ENCODE measurements around the gene TMTC2. TPM values are rescaled to one million over a fixed set of nuclear protein-coding genes. Genes with fewer than 3 reads are reported as not detected.
A peak's percentile ranks its signal among the peaks of the same experiment; 100 is the strongest.

Gene TMTC2
- total RNA-seq, 4 donors from 2014 or later = 10.5 to 15.9 (median 11.5) TPM

DNA sequence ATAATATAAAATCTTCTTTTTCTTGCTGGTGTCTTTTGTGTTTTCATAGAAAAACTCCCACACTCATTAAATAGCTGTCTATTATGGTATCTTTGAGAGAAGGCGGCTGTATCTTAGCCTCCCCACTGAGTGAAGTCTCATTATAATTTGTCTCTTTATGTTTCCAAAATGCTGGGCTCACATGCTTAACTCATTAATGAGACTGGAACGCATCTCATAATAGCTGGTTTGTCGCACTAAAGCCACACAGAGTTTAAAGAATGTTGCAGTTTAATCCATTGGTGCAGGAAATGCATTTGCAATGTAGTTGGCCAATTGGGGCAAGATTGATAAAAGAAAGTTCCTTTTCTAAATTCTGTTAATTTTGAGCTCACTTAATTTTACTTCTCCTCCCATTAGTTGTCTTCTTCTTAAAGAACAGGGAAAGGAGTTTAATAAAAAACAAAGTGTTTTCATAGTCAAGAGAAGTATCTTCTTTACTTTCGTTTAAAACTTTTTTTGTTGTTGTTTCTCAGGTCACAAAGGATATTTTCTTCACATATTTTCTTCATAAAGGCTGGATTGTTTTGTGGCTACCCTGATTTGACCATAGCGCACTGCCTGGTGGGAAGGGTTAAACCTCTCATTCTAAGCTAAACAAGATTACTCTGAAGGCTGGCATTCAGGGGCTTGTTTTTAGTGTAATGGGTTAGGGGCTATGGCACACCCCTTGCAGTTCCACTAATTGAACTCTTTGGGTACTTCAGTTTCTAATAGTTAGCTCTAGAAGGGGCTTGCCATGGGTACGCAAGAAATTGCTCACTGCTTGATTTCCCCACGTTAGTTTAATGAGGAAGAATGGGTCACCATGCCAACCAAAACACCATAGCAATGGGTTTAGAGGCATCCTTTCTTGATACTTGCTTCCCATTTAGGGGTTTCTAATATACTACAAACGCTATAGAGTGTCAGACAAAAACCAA is 197.0 kb downstream of the TMTC2 start:
- DNase-seq (ENCODE audit: low spot score) = no peak
- TF ChIP-seq, protein P1, sequence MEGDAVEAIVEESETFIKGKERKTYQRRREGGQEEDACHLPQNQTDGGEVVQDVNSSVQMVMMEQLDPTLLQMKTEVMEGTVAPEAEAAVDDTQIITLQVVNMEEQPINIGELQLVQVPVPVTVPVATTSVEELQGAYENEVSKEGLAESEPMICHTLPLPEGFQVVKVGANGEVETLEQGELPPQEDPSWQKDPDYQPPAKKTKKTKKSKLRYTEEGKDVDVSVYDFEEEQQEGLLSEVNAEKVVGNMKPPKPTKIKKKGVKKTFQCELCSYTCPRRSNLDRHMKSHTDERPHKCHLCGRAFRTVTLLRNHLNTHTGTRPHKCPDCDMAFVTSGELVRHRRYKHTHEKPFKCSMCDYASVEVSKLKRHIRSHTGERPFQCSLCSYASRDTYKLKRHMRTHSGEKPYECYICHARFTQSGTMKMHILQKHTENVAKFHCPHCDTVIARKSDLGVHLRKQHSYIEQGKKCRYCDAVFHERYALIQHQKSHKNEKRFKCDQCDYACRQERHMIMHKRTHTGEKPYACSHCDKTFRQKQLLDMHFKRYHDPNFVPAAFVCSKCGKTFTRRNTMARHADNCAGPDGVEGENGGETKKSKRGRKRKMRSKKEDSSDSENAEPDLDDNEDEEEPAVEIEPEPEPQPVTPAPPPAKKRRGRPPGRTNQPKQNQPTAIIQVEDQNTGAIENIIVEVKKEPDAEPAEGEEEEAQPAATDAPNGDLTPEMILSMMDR (IDR thresholded peaks at IDR 0.05) = no peak
- no peak for ATAC-seq (ENCODE audit: low FRiP score)

DNA sequence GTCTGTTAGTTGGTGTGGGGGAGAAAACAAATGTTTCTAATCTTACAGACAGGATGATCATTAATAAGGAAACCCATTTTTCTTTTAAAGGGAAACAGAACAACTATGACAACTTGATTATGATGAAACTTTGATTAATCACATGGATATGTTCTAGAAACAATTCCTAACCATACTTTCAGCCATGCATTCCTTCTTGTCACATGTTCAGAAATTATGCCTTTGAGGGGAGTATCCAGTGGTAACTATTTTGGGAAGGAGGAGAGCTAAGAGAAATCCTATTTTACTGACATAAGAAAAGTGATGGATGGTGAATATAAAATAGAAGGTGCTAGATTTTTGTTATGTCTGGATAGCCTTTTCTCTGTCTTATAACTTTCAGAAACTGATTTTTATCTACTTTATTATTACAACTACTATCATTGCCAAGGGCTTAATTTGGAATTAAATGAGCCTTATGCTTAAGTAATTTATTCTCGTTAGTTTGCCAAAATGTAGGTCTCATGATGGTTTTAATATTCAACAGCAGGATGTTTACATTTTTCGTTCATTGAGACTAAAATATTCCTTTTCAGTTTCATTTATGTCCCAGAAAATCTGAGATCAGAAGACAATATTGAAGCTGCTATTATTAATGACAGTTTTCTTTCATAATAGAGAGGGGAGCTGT is 200.1 kb downstream of the TMTC2 start:
- ATAC-seq (ENCODE audit: low FRiP score) (no peak), DNase-seq (ENCODE audit: low spot score) (no peak)
- TF ChIP-seq, protein P1 (IDR thresholded peaks at IDR 0.05) = no peak

DNA sequence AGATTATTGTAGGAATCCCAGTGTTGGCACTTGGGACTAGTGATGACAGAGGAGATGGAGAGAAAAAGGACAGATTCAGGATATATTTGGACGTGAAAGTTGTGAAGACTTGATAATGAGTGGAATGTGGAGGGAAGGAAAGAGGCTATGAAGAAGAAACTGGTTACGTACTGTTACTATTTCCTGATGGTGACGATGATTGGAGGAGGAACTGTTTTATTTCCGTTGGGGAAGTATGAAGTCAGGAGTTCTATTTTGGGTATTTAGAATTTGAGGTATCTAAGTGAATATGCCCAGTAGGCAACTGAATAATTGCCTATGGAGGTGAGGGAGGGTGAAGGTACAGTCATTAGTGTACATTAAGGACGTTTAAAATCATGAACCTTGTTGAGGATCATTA is 207.2 kb downstream of the TMTC2 start:
- TF ChIP-seq, protein P1 (IDR thresholded peaks at IDR 0.05) = no peak
- no peak for DNase-seq (ENCODE audit: low spot score)
- ATAC-seq (ENCODE audit: low FRiP score) = no peak

DNA sequence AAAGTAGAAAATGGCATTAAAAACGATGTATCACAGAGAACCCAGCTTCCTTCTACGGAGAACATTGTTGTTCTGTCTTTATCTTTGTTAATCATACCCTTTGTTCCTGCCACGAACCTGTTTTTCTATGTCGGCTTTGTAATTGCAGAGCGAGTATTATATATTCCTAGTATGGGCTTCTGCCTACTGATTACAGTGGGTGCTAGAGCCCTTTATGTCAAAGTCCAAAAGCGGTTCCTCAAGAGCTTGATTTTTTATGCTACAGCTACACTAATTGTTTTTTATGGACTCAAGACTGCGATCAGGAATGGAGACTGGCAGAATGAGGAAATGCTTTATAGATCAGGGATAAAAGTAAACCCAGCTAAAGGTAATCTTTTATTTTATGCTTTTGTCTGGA is 209.6 kb downstream of the TMTC2 start:
- TF ChIP-seq, protein P1 (IDR thresholded peaks at IDR 0.05) = no peak
- ATAC-seq (ENCODE audit: low FRiP score) (no peak), DNase-seq (ENCODE audit: low spot score) (no peak)

DNA sequence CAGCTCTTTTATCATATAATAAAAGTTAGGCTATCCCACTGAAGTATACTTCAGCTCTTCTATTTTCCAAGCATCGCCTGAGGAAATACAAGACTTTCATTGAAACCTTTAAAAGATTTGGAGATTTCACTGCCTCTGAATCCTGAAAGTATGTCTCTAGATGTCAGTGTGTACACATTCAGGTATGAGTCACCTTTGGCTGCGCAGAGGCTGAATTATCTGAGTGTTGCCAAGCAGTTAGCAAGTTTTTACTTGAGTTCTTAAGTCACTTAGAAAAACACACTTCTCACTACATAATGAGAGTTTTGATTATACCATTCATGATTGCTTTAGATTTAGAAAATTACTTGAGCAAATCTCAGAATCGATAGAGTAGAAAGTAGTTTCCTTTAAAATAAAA is 210.3 kb downstream of the TMTC2 start:
- DNase-seq (ENCODE audit: low spot score) (no peak), ATAC-seq (ENCODE audit: low FRiP score) (peak; percentile 68)
- TF ChIP-seq, protein P1 (IDR thresholded peaks at IDR 0.05) = no peak

DNA sequence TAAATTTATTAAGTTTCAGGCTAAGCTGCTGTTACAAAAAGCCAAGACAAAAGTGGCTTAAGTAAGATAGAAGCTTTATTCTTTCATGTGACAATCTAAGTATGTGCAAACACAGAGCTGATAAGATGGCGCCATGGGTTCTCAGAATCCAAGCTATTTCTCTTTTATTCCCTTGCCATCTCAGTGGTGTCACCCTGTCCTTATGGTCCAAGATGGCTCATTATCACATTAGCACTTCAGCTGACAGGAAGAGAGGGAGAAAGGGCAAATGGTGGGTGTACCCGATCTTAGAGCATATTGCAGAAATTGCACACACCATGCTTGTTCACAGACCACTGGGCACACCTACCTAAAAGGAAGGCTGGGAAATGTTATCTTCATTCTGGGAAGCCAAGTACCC is 211.7 kb downstream of the TMTC2 start:
- ATAC-seq (ENCODE audit: low FRiP score) (no peak), DNase-seq (ENCODE audit: low spot score) (no peak)
- TF ChIP-seq, protein P1 (IDR thresholded peaks at IDR 0.05) = no peak
